ENCODE data around the gene TTC39A.

The TTC39A gene

GRCh38 chr1:51330331-51331201 lies at the start of gene TTC39A:
TSS of gene TTC39A (minus strand) at chr1:51330562. CDS start at chr1:51330477, 85 bp downstream.
- no peak for DNase-seq (ENCODE audit: low read depth in 2 of 2)

GRCh38 chr1:51378871-51379270 lies 48.5 kb upstream of the TTC39A start:
- no peak for DNase-seq (ENCODE audit: low read depth in 2 of 2)

GRCh38 chr1:51373898-51374297 lies 43.5 kb upstream of the TTC39A start:
- DNase-seq (ENCODE audit: low read depth in 2 of 2), result no peak

DNA sequence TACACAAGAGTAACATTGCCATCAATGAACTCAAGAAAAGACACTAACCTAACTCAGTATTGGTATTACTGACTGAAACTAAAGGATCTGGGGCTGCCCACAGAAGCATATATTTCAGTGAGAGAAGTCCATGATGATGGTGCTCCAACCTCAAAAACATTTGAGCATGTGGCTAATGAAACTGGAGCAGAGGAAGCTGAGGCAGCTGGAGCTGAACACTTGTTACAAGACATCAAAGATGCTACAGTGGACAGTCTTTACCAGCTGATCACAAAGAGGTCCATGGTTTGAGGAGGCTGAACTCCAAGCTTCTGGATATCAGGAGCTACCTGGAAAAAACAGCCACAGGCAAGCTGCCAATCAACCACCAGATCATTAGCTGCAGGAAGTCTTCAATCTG lies 42.2 kb upstream of the TTC39A start:
- no peak for DNase-seq (ENCODE audit: low read depth in 2 of 2)

DNA sequence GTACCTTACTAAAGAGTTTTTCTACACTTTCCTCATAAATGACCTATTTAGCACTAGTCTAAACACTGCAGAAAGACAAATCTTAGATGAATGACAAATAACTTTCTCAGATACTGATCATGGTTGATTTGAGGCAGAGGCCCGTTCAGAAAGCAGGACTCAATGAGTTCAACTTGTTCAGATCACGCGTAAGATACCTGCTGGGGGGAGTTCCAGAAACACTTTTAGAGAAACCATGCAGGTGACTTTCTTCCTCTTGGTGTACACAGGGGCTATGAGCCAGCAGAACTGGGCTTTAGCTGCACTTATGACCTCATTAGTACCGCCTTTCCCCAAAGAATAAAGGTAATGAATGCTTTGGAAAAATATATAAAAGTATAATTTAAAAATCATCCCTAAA lies 38.8 kb upstream of the TTC39A start:
- DNase-seq (ENCODE audit: low read depth in 2 of 2), result no peak

- no peak for DNase-seq (ENCODE audit: low read depth in 2 of 2)
Measured at GRCh38 chr1:51365774-51366173, 35.4 kb upstream of the TTC39A start.

GRCh38 chr1:51359879-51360278 lies 29.5 kb upstream of the TTC39A start:
- DNase-seq (ENCODE audit: low read depth in 2 of 2), result no peak

- DNase-seq (ENCODE audit: low read depth in 2 of 2), result no peak
Measured at GRCh38 chr1:51355382-51355781, 25.0 kb upstream of the TTC39A start.

- no peak for DNase-seq (ENCODE audit: low read depth in 2 of 2)
Measured at GRCh38 chr1:51354416-51354815, 24.1 kb upstream of the TTC39A start.

GRCh38 chr1:51351907-51352306 lies 21.5 kb upstream of the TTC39A start:
- no peak for DNase-seq (ENCODE audit: low read depth in 2 of 2)

DNA sequence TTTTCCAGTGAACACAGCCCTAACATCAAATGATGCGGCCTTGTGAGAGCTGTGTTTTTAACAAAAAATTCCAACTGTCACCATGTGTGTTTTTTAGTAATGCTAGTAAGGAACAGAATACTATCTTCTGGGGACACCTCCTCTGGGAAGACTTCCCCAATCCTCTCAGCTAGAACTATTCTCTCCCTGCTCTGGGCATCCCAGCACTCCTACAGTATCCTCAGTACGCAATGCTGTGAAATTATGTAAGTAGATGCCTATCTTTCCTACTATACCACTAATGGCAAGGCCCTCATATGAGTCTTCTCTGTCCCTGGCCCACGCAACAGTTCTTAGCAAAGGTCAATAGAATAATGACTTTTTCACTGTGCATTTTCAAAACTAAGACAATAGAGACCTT lies 19.5 kb upstream of the TTC39A start:
- no peak for DNase-seq (ENCODE audit: low read depth in 2 of 2)

DNA sequence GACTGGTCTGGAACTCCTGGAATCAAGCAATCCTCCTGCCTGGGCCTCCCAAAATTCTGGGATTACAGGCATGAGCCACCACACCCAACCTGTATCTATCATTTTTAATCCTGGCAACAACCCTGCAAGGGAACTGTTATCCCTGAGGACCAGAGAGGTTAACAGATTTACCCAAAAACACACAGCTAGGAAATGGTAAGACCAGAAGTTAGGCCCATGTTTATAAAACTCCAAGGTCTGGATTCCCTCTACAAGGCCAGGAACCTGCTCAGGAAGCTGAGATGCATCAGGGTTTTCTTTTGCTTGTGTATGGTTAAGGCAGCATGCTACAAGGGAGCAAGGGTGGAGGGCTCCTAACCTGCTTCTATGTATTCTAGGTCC lies 17.8 kb upstream of the TTC39A start:
- no peak for DNase-seq (ENCODE audit: low read depth in 2 of 2)

DNA sequence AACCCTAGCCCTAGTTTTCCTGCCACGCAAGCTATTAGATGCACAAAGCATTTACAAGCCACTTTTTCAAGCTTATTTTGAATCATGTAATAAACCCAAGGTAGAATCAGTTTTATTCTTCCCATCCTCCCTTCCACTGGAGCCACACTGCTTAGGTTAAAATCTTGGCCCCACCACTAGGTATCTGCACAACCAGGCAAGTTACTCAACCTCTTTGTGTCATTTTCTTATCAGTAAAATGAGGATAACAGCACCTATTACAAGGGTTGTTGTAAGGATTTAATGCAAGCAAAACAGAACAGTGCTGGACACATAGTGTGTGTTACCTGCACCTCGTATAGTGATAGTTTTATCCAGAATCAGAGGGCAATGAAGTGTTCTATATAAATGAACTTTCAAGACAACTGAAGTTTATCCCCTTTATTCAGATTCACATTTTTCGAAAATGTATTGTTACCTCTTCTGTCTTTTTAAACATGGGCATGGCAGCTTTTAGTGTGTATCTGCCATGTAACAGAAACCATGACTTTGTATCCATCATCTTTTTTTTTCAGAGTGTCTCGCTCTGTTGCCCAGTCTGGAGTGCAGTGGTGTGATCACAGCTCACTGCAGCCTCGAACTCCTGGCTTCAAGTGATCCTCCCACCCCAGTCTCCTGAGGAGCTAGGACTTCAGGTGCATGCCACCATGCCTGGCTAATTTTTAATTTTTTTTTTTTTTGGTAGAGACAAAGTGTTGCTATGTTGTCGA lies 17.2 kb upstream of the TTC39A start:
- no peak for DNase-seq (ENCODE audit: low read depth in 2 of 2)

DNA sequence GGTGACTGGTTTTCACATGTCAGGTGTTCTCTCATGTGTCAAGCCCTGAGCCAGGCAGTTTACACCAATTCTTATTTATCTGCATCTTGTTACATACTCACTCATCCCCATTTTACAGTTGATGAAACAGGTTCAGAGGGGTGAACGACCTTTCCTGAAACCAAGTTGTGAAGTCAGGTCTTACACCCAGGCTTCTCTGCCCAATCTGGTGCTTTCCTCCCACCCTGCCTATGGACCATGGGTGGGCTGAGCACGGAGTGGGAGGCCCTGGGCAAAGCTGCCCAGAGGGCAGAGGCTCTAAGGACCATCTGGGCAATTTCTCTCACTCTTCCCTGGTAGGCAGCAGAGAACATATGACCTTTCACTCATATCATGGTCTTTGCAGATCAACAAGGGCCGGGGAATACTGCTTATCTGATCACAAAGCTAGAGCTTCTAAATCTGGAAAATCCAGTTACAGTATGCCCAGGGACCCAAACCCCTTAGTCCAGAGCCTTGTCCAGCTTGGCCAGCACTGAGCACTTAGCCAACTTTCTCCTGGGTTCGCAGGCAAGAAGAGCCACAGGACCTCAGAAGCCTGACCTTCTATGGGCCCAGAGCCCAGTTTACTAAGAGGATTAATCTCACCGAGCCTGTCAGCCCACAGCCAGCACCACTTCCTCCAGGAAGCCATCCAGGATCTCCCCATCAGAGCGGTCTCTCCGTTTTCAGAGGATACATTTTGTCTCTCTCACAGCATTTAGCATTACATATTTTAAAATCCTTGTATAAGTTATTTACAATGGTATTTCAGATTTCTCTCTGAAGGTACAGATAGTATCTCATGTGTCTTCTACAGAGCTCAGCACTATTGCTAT lies 16.0 kb upstream of the TTC39A start:
- DNase-seq (ENCODE audit: low read depth in 2 of 2), result no peak

DNA sequence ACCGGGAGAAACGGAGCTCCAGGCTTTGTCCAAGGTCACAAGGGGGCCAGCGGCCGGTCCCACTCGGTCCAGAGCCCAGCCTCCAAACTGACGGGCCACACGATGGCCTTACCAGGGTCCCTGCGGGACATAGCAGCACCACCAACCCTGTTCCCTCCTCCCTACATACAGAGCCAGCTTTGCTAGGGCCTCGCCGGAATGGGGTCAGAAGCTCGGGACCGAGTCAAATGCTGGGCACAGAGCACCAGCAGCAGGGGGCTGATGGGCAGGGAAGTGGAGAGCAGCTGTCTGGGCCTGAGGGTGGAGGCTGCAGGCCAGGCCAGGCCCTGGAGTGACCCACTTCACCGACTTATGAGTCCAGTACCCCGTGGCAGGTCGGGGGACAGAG lies 14.9 kb upstream of the TTC39A start:
- no peak for DNase-seq (ENCODE audit: low read depth in 2 of 2)

DNA sequence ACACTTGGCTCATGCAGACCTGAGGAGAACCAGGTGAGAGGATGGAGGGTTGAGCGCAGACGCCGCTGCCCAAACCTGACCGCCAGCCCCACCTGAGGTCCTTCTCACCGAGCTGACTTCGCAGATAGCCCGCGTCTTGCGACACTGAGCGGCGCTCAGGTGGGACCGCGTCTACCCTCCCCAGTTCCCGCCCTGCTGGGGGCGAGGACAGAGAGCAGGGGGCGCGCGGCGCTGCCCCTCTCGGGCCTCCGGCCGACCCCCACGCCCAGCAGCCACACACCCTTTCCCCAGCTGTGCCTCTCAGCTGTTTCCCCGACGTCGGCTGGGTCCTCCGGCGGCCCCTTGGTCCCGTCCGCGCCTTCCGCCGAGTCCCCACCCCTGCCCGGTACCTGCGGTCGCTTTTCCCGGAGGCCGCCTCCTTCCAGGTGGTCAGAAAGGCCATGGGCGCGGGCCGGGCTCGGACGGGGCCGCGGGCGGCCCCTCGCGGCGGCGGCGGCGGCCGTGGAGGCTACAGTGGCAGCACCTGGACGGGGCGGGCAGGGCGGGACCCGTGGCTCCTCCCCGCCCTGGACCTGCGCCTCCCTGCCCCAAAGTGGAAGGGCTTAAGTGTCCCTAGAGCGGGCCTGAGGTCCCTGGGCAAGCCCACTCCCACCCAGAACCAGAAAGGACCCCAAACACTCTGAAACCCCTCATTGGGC lies 14.4 kb upstream of the TTC39A start:
- DNase-seq (ENCODE audit: low read depth in 2 of 2), result no peak

GRCh38 chr1:51344276-51344601 lies 13.9 kb upstream of the TTC39A start:
- DNase-seq (ENCODE audit: low read depth in 2 of 2), result no peak

GRCh38 chr1:51343624-51344023 lies 13.3 kb upstream of the TTC39A start:
- no peak for DNase-seq (ENCODE audit: low read depth in 2 of 2)

DNA sequence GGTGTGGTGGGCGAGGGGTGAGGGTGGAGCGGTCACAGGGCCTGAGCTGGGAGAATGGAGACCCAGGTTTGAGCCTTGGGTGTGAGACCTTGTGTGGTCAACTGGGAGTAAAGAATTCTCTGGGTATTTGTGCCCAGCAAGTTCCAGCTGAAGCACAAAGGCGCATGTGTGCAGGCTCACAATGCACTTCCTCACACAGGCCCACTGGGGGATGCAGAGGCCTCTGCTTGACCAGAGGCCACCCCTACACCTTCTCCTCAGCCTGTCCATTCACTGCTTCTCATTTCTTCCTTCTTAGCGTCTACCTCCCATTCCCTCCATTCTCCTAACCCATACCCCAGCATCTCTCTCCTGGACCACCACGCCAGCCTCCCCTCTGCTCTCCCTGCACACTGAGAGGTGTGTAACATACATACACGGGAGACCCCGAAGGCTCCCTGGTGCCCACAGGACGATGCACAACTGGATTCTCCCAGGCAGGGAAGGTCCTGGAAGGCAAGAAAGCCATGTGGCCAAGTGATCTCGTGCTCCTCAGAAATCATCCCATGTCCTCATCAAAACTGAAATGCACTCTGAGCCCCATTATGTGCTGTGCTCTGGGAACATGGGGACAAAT lies 12.3 kb upstream of the TTC39A start:
- no peak for DNase-seq (ENCODE audit: low read depth in 2 of 2)

GRCh38 chr1:51341876-51342496 lies 11.6 kb upstream of the TTC39A start:
- DNase-seq (ENCODE audit: low read depth in 2 of 2), result no peak

GRCh38 chr1:51340380-51340779 lies 10.0 kb upstream of the TTC39A start:
- no peak for DNase-seq (ENCODE audit: low read depth in 2 of 2)

Data from fibroblast of skin of left biceps (primary cell).